Astrocyte of the spinal cord (primary cell): Measurements from ENCODE around the gene RBM15B.

Experiments used
- DNase-seq: peaks from one replicate; pipeline ENCODE4 v3.0.0; 2011; ENCODE audit warnings: low read depth, low spot score
- H3K4me3 ChIP-seq: 2 replicates; pipeline ENCODE4 v1.5.1; 2011; ENCODE audit warnings: low read depth, mild to moderate bottlenecking, low read length, moderate library complexity
- in situ Hi-C: cut with HindIII; loops from 2 replicates; pipeline ENCODE4 v1.10.0; 2017; ENCODE audit warnings: low sequenced_read_pairs
- TF ChIP-seq, protein P1 (sequence below): IDR thresholded peaks from 2 replicates; pipeline ENCODE4 v1.5.1; 2012; ENCODE audit warnings: low read depth, mild to moderate bottlenecking, low read length, inconsistent platforms

RBM15B gene

GRCh38 chr3:51378065-51378464 lies 13.0 kb upstream of the RBM15B start:
- TF ChIP-seq, protein P1, sequence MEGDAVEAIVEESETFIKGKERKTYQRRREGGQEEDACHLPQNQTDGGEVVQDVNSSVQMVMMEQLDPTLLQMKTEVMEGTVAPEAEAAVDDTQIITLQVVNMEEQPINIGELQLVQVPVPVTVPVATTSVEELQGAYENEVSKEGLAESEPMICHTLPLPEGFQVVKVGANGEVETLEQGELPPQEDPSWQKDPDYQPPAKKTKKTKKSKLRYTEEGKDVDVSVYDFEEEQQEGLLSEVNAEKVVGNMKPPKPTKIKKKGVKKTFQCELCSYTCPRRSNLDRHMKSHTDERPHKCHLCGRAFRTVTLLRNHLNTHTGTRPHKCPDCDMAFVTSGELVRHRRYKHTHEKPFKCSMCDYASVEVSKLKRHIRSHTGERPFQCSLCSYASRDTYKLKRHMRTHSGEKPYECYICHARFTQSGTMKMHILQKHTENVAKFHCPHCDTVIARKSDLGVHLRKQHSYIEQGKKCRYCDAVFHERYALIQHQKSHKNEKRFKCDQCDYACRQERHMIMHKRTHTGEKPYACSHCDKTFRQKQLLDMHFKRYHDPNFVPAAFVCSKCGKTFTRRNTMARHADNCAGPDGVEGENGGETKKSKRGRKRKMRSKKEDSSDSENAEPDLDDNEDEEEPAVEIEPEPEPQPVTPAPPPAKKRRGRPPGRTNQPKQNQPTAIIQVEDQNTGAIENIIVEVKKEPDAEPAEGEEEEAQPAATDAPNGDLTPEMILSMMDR: no peak
- H3K4me3 ChIP-seq: no peak overlapping the region
- DNase-seq: no peak
- in situ Hi-C loops: no loop called here

DNA sequence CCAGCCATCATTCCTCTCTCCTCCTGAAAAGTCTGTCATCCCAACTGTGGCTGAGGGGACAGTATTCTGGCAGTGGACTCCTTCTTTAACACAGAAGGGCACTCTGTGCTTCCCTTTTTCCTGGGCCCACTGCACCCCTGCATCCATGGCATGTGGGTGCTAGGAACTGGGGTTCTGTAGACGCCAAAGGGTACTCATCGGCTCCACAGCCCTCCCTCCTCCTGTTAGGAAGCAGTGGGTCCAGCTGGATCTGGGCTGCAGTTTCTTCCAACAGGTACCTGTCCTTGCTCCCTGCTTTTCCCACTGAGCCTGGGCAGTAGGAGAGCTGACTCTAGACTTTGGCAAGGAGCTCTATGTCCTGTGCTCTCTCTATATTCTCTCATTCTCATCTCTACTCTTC lies 12.4 kb upstream of the RBM15B start:
- DNase-seq: no peak
- no peak overlapping the region for H3K4me3 ChIP-seq
- TF ChIP-seq, protein P1: no peak
- in situ Hi-C loops: no loop called here

GRCh38 chr3:51379301-51379700 lies 11.8 kb upstream of the RBM15B start:
- no peak overlapping the region for H3K4me3 ChIP-seq
- DNase-seq: no peak
- in situ Hi-C loops: no loop called here
- TF ChIP-seq, protein P1: no peak

DNA sequence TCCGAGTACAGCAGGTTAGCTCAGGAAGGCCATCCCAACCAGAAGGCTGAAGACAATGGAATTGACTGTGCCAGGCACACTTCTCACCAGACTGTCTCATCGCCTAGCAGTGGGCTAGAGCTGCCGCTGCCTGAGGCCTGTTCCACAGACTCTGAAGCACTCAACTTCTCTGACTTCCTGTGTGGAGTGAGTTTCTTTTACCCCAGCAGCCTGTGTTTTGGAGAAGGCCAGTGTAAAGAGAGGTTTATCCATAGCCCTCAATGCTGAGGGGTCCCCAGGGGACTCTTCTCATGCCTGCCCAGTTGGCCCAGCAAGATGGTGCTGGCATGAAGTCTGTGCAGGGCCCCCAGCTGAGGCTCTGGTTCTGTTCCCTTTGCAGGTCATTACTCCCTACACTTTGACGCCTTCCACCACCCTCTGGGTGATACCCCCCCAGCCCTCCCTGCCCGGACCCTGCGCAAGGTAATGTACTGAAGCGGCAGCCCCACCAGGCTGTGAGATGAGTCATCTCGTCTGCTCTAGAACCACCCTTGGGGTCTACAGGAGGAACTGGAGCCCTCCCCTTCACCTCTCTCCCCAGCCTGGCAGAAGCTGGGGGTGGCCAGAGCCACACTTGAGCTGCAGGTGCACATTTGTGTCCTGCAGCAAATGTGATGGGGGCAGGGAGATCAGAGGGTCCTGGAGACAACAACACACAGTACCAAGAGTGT lies 11.2 kb upstream of the RBM15B start:
- TF ChIP-seq, protein P1: no peak
- no peak overlapping the region for H3K4me3 ChIP-seq
- no peak for DNase-seq
- in situ Hi-C loops: no loop called here

- TF ChIP-seq, protein P1: no peak
- in situ Hi-C loops: no loop called here
- no peak for DNase-seq
- no peak overlapping the region for H3K4me3 ChIP-seq
These were observed 10.3 kb upstream of the RBM15B start for GRCh38 chr3:51380601-51381332.

DNA sequence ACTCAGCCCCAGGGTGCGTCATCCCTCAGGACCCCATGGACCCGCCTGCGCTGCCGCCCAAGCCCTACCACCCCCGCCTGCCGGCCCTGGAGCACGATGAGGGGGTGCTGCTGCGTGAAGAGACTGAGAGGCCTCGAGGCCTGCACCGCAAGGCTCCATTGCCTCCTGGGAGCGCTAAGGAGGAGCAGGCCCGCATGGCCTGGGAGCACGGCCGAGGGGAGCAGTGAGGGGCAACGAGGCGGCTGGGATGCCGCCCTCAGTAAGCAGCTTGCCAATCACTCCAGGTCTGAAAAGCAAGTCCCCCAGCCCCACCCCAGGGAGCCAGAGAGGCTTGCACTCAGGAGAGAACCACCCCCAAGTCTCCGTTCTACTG lies 9.8 kb upstream of the RBM15B start:
- in situ Hi-C loops: no loop called here
- H3K4me3 ChIP-seq: no peak overlapping the region
- no peak for DNase-seq
- TF ChIP-seq, protein P1: no peak
